Measurements from ENCODE around the gene SMIM14.
"Not testable (repeated sequence)": the region's sequence is repeated elsewhere in the genome, so short reads cannot be mapped to it uniquely, and the experiment has no call there.

SMIM14 gene

GRCh38 chr4:39616651-39617050 is 22.0 kb downstream of the SMIM14 start:
- Histone ChIP-seq H3K27ac (ENCODE audit: low read length) (no peak overlapping the region), H3K27me3 (ENCODE audit: insufficient read depth, low read length) (no peaks in the 10 kb centered on the region), H3K9ac (ENCODE audit: low read depth, low read length) (no peak overlapping the region), H3K4me3 (ENCODE audit: low read length) (no peak overlapping the region), H3K36me3 (ENCODE audit: insufficient read depth, low read depth, low read length) (no peaks in the 10 kb centered on the region), H3K4me1 (ENCODE audit: insufficient read depth, low read length) (peaks cover 7% of the 10 kb centered on the region; the same call in 1 of the 2 replicates), H3K9me3 (ENCODE audit: insufficient read depth, low read depth, low read length) (no peaks in the 10 kb centered on the region)

- not testable (repeated sequence) for H3K9ac ChIP-seq (ENCODE audit: low read depth, low read length); H3K36me3 ChIP-seq (ENCODE audit: insufficient read depth, low read depth, low read length); H3K4me3 ChIP-seq (ENCODE audit: low read length); H3K27ac ChIP-seq (ENCODE audit: low read length); H3K4me1 ChIP-seq (ENCODE audit: insufficient read depth, low read length); H3K27me3 ChIP-seq (ENCODE audit: insufficient read depth, low read length); H3K9me3 ChIP-seq (ENCODE audit: insufficient read depth, low read depth, low read length)
These were observed 22.6 kb downstream of the SMIM14 start for GRCh38 chr4:39616112-39616511.

GRCh38 chr4:39614487-39615162 is 24.0 kb downstream of the SMIM14 start:
- H3K9ac ChIP-seq (ENCODE audit: low read depth, low read length): no peak overlapping the region
- H3K27ac ChIP-seq (ENCODE audit: low read length): no peak overlapping the region
- no peak overlapping the region for H3K4me3 ChIP-seq (ENCODE audit: low read length)
- no peaks in the 10 kb centered on the region for H3K9me3 ChIP-seq (ENCODE audit: insufficient read depth, low read depth, low read length)
- peaks cover 7% of the 10 kb centered on the region; the same call in 1 of the 2 replicates for H3K4me1 ChIP-seq (ENCODE audit: insufficient read depth, low read length)
- 0 out of 2 replicates have a peak, but pooled peaks cover 1% of the 10 kb centered on the region for H3K36me3 ChIP-seq (ENCODE audit: insufficient read depth, low read depth, low read length)
- H3K27me3 ChIP-seq (ENCODE audit: insufficient read depth, low read length): no peaks in the 10 kb centered on the region

- H3K4me1 ChIP-seq (ENCODE audit: insufficient read depth, low read length): peaks cover 7% of the 10 kb centered on the region; the same call in 1 of the 2 replicates
- no peaks in the 10 kb centered on the region for H3K9me3 ChIP-seq (ENCODE audit: insufficient read depth, low read depth, low read length)
- 0 out of 2 replicates have a peak, but pooled peaks cover 4% of the 10 kb centered on the region for H3K36me3 ChIP-seq (ENCODE audit: insufficient read depth, low read depth, low read length)
- H3K4me3 ChIP-seq (ENCODE audit: low read length): no peak overlapping the region
- H3K9ac ChIP-seq (ENCODE audit: low read depth, low read length): no peak overlapping the region
- no peak overlapping the region for H3K27ac ChIP-seq (ENCODE audit: low read length)
- no peaks in the 10 kb centered on the region for H3K27me3 ChIP-seq (ENCODE audit: insufficient read depth, low read length)
These were observed 25.5 kb downstream of the SMIM14 start for GRCh38 chr4:39613093-39613656.

GRCh38 chr4:39609454-39609931 is 29.2 kb downstream of the SMIM14 start:
- H3K27me3 ChIP-seq (ENCODE audit: insufficient read depth, low read length): no peaks in the 10 kb centered on the region
- peaks cover 9% of the 10 kb centered on the region; the same call in 1 of the 2 replicates for H3K36me3 ChIP-seq (ENCODE audit: insufficient read depth, low read depth, low read length)
- no peak overlapping the region for H3K27ac ChIP-seq (ENCODE audit: low read length)
- H3K9ac ChIP-seq (ENCODE audit: low read depth, low read length): no peak overlapping the region
- H3K4me3 ChIP-seq (ENCODE audit: low read length): no peak overlapping the region
- no peaks in the 10 kb centered on the region for H3K4me1 ChIP-seq (ENCODE audit: insufficient read depth, low read length)
- H3K9me3 ChIP-seq (ENCODE audit: insufficient read depth, low read depth, low read length): no peaks in the 10 kb centered on the region

- H3K27me3 ChIP-seq (ENCODE audit: insufficient read depth, low read length): no peaks in the 10 kb centered on the region
- peaks cover 9% of the 10 kb centered on the region; the same call in 1 of the 2 replicates for H3K36me3 ChIP-seq (ENCODE audit: insufficient read depth, low read depth, low read length)
- no peak overlapping the region for H3K9ac ChIP-seq (ENCODE audit: low read depth, low read length)
- no peaks in the 10 kb centered on the region for H3K9me3 ChIP-seq (ENCODE audit: insufficient read depth, low read depth, low read length)
- no peak overlapping the region for H3K27ac ChIP-seq (ENCODE audit: low read length)
- H3K4me1 ChIP-seq (ENCODE audit: insufficient read depth, low read length): no peaks in the 10 kb centered on the region
- H3K4me3 ChIP-seq (ENCODE audit: low read length): no peak overlapping the region
These were observed 30.2 kb downstream of the SMIM14 start for GRCh38 chr4:39608451-39608850.

- Histone ChIP-seq H3K27me3 (ENCODE audit: insufficient read depth, low read length) (no peaks in the 10 kb centered on the region), H3K36me3 (ENCODE audit: insufficient read depth, low read depth, low read length) (peaks cover 14% of the 10 kb centered on the region; the same call in 1 of the 2 replicates), H3K27ac (ENCODE audit: low read length) (no peak overlapping the region), H3K9ac (ENCODE audit: low read depth, low read length) (no peak overlapping the region), H3K4me3 (ENCODE audit: low read length) (no peak overlapping the region), H3K4me1 (ENCODE audit: insufficient read depth, low read length) (no peaks in the 10 kb centered on the region), H3K9me3 (ENCODE audit: insufficient read depth, low read depth, low read length) (no peaks in the 10 kb centered on the region)
These were observed 31.9 kb downstream of the SMIM14 start for GRCh38 chr4:39606747-39607146.

GRCh38 chr4:39597695-39598381 is 40.8 kb downstream of the SMIM14 start:
- Histone ChIP-seq H3K9ac (ENCODE audit: low read depth, low read length) (no peak overlapping the region), H3K9me3 (ENCODE audit: insufficient read depth, low read depth, low read length) (no peaks in the 10 kb centered on the region), H3K4me1 (ENCODE audit: insufficient read depth, low read length) (no peaks in the 10 kb centered on the region), H3K4me3 (ENCODE audit: low read length) (no peak overlapping the region), H3K27ac (ENCODE audit: low read length) (no peak overlapping the region), H3K36me3 (ENCODE audit: insufficient read depth, low read depth, low read length) (peaks cover 6% of the 10 kb centered on the region), H3K27me3 (ENCODE audit: insufficient read depth, low read length) (no peaks in the 10 kb centered on the region)

GRCh38 chr4:39596971-39597370 is 41.7 kb downstream of the SMIM14 start:
- Histone ChIP-seq H3K36me3 (ENCODE audit: insufficient read depth, low read depth, low read length) (peaks cover 3% of the 10 kb centered on the region), H3K9me3 (ENCODE audit: insufficient read depth, low read depth, low read length) (no peaks in the 10 kb centered on the region), H3K27me3 (ENCODE audit: insufficient read depth, low read length) (no peaks in the 10 kb centered on the region), H3K4me1 (ENCODE audit: insufficient read depth, low read length) (no peaks in the 10 kb centered on the region), H3K9ac (ENCODE audit: low read depth, low read length) (no peak overlapping the region), H3K27ac (ENCODE audit: low read length) (no peak overlapping the region), H3K4me3 (ENCODE audit: low read length) (no peak overlapping the region)

- Histone ChIP-seq H3K4me3 (ENCODE audit: low read length) (no peak overlapping the region), H3K36me3 (ENCODE audit: insufficient read depth, low read depth, low read length) (no peaks in the 10 kb centered on the region), H3K27me3 (ENCODE audit: insufficient read depth, low read length) (no peaks in the 10 kb centered on the region), H3K27ac (ENCODE audit: low read length) (no peak overlapping the region), H3K9ac (ENCODE audit: low read depth, low read length) (no peak overlapping the region), H3K9me3 (ENCODE audit: insufficient read depth, low read depth, low read length) (no peaks in the 10 kb centered on the region), H3K4me1 (ENCODE audit: insufficient read depth, low read length) (no peaks in the 10 kb centered on the region)
These were observed 47.4 kb downstream of the SMIM14 start for GRCh38 chr4:39591290-39591689.

GRCh38 chr4:39587881-39588280 is 50.8 kb downstream of the SMIM14 start:
- Histone ChIP-seq H3K4me1 (ENCODE audit: insufficient read depth, low read length) (no peaks in the 10 kb centered on the region), H3K27me3 (ENCODE audit: insufficient read depth, low read length) (no peaks in the 10 kb centered on the region), H3K9ac (ENCODE audit: low read depth, low read length) (no peak overlapping the region), H3K4me3 (ENCODE audit: low read length) (no peak overlapping the region), H3K9me3 (ENCODE audit: insufficient read depth, low read depth, low read length) (no peaks in the 10 kb centered on the region), H3K36me3 (ENCODE audit: insufficient read depth, low read depth, low read length) (no peaks in the 10 kb centered on the region), H3K27ac (ENCODE audit: low read length) (no peak overlapping the region)

- Histone ChIP-seq H3K9ac (ENCODE audit: low read depth, low read length) (no peak overlapping the region), H3K4me3 (ENCODE audit: low read length) (no peak overlapping the region), H3K36me3 (ENCODE audit: insufficient read depth, low read depth, low read length) (no peaks in the 10 kb centered on the region), H3K27me3 (ENCODE audit: insufficient read depth, low read length) (no peaks in the 10 kb centered on the region), H3K9me3 (ENCODE audit: insufficient read depth, low read depth, low read length) (no peaks in the 10 kb centered on the region), H3K27ac (ENCODE audit: low read length) (no peak overlapping the region), H3K4me1 (ENCODE audit: insufficient read depth, low read length) (no peaks in the 10 kb centered on the region)
These were observed 63.7 kb downstream of the SMIM14 start for GRCh38 chr4:39574946-39575345.

All from iPS-20b (cell line).